ENCODE measurements around the gene ZBED3. TPM values are rescaled to one million over a fixed set of nuclear protein-coding genes. Genes with fewer than 3 reads are reported as not detected.

ZBED3 gene
- total and polyA plus RNA-seq, 2 donors (not counting 1 experiment from before 2014, with no cell fraction given) = 0.30 to 1.2 TPM

GRCh38 chr5:77133061-77133758 is 46.1 kb upstream of the ZBED3 start:
- H4K20me1 ChIP-seq (ENCODE audit: control insufficient read depth, insufficient read depth, low read length, poor library complexity, severe bottlenecking) = no peaks in the 10 kb centered on the region
- TF ChIP-seq, protein P1, sequence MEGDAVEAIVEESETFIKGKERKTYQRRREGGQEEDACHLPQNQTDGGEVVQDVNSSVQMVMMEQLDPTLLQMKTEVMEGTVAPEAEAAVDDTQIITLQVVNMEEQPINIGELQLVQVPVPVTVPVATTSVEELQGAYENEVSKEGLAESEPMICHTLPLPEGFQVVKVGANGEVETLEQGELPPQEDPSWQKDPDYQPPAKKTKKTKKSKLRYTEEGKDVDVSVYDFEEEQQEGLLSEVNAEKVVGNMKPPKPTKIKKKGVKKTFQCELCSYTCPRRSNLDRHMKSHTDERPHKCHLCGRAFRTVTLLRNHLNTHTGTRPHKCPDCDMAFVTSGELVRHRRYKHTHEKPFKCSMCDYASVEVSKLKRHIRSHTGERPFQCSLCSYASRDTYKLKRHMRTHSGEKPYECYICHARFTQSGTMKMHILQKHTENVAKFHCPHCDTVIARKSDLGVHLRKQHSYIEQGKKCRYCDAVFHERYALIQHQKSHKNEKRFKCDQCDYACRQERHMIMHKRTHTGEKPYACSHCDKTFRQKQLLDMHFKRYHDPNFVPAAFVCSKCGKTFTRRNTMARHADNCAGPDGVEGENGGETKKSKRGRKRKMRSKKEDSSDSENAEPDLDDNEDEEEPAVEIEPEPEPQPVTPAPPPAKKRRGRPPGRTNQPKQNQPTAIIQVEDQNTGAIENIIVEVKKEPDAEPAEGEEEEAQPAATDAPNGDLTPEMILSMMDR (IDR thresholded peaks at IDR 0.05) = no peak
- TF ChIP-seq EZH2 (IDR thresholded peaks at IDR 0.05; ENCODE audit: borderline replicate concordance, insufficient read depth, low read depth, low read length, poor library complexity, severe bottlenecking) = no peak
- CTCF ChIA-PET = no interaction called here
- no peak overlapping the region for H3K4me3 ChIP-seq (ENCODE audit: control extremely low read depth in 1 of 5, extremely low read depth in 1 of 5, insufficient read depth in 1 of 5, low read depth in 2 of 5, low read length in 4 of 5)
- Mint-ChIP-seq H3K9me3 (ENCODE audit: insufficient read depth) (no peaks in the 10 kb centered on the region), H3K4me1 (no peaks in the 10 kb centered on the region), H3K27ac (no peak overlapping the region), H3K27me3 (no peaks in the 10 kb centered on the region), H3K4me3 (no peak overlapping the region)
- DNase-seq = no peak
- H3K9me3 ChIP-seq (ENCODE audit: control extremely low read depth in 1 of 3, control insufficient read depth in 2 of 3, insufficient read depth in 1 of 3, low read length in 2 of 3) = no peaks in the 10 kb centered on the region
- H3K9ac ChIP-seq (ENCODE audit: low read length) = no peak overlapping the region
- 100% methylated on average over 1 of the region's 1 CpG for WGBS (ENCODE audit: insufficient coverage)
- no peak overlapping the region for H3K4me2 ChIP-seq (replicated peaks; ENCODE audit: low read depth, low read length, poor library complexity, severe bottlenecking)
- H3K27ac ChIP-seq (ENCODE audit: low read length in 2 of 2) = no peak overlapping the region
- POLR2A ChIA-PET = no interaction called here
- H3K4me1 ChIP-seq (ENCODE audit: control insufficient read depth in 2 of 2, insufficient read depth in 2 of 2, low read length in 2 of 2) = no peaks in the 10 kb centered on the region
- H3K79me2 ChIP-seq (ENCODE audit: control insufficient read depth, insufficient read depth, low read length) = no peaks in the 10 kb centered on the region
- no peak overlapping the region for H2AFZ ChIP-seq (ENCODE audit: insufficient read depth, low read depth, low read length, poor library complexity, severe bottlenecking)
- no peaks in the 10 kb centered on the region for H3K27me3 ChIP-seq (replicated peaks in 1 of 4; ENCODE audit: control extremely low read depth in 1 of 4, control insufficient read depth in 3 of 4, insufficient read depth in 4 of 4, low read length in 3 of 4)
- H3K36me3 ChIP-seq (replicated peaks in 1 of 2; ENCODE audit: control extremely low read depth in 1 of 2, control insufficient read depth in 1 of 2, extremely low read depth in 1 of 2, insufficient read depth in 2 of 2, low read length in 1 of 2) = no peaks in the 10 kb centered on the region
- ATAC-seq (ENCODE audit: low read depth) = no peak
- intact Hi-C loops (cut with micrococcal nuclease) = no loop called here

GRCh38 chr5:77131361-77131760 is 44.3 kb upstream of the ZBED3 start:
- TF ChIP-seq EZH2 (IDR thresholded peaks at IDR 0.05; ENCODE audit: borderline replicate concordance, insufficient read depth, low read depth, low read length, poor library complexity, severe bottlenecking) = no peak
- TF ChIP-seq, protein P1 (IDR thresholded peaks at IDR 0.05) = no peak
- intact Hi-C loops (cut with micrococcal nuclease) = no loop called here
- H3K36me3 ChIP-seq (replicated peaks in 1 of 2; ENCODE audit: control extremely low read depth in 1 of 2, control insufficient read depth in 1 of 2, extremely low read depth in 1 of 2, insufficient read depth in 2 of 2, low read length in 1 of 2) = no peaks in the 10 kb centered on the region
- CTCF ChIA-PET = no interaction called here
- H3K4me3 ChIP-seq (ENCODE audit: control extremely low read depth in 1 of 5, extremely low read depth in 1 of 5, insufficient read depth in 1 of 5, low read depth in 2 of 5, low read length in 4 of 5) = no peak overlapping the region
- H3K27ac Mint-ChIP-seq = no peak overlapping the region
- H3K9me3 ChIP-seq (ENCODE audit: control extremely low read depth in 1 of 3, control insufficient read depth in 2 of 3, insufficient read depth in 1 of 3, low read length in 2 of 3) = no peaks in the 10 kb centered on the region
- H3K9ac ChIP-seq (ENCODE audit: low read length) = no peak overlapping the region
- ATAC-seq (ENCODE audit: low read depth) = no peak
- H3K27me3 ChIP-seq (replicated peaks in 1 of 4; ENCODE audit: control extremely low read depth in 1 of 4, control insufficient read depth in 3 of 4, insufficient read depth in 4 of 4, low read length in 3 of 4) = no peaks in the 10 kb centered on the region
- no CpG with 5 or more reads among the region's 3 CpGs for WGBS (ENCODE audit: insufficient coverage)
- POLR2A ChIA-PET = no interaction called here
- no peak overlapping the region for H3K27ac ChIP-seq (ENCODE audit: low read length in 2 of 2)
- no peaks in the 10 kb centered on the region for H3K4me1 ChIP-seq (ENCODE audit: control insufficient read depth in 2 of 2, insufficient read depth in 2 of 2, low read length in 2 of 2)
- H3K4me2 ChIP-seq (replicated peaks; ENCODE audit: low read depth, low read length, poor library complexity, severe bottlenecking) = no peak overlapping the region
- no peak for DNase-seq
- no peaks in the 10 kb centered on the region for H3K79me2 ChIP-seq (ENCODE audit: control insufficient read depth, insufficient read depth, low read length)
- no peak overlapping the region for H3K4me3 Mint-ChIP-seq
- no peaks in the 10 kb centered on the region for H3K4me1 Mint-ChIP-seq
- no peaks in the 10 kb centered on the region for H3K9me3 Mint-ChIP-seq (ENCODE audit: insufficient read depth)
- H3K27me3 Mint-ChIP-seq = no peaks in the 10 kb centered on the region
- H4K20me1 ChIP-seq (ENCODE audit: control insufficient read depth, insufficient read depth, low read length, poor library complexity, severe bottlenecking) = no peaks in the 10 kb centered on the region
- no peak overlapping the region for H2AFZ ChIP-seq (ENCODE audit: insufficient read depth, low read depth, low read length, poor library complexity, severe bottlenecking)

Data from B cell (primary cell).